DMS153 treated with DMSO at 0.1 percent for 48 hours (cell line): ENCODE data around the gene SLFN12.
"Not testable (repeated sequence)": the region's sequence is repeated elsewhere in the genome, so short reads cannot be mapped to it uniquely, and the experiment has no call there.

Source experiments
- DNase-seq: peaks from one replicate; lab custom pipeline; 2025; ENCODE audit not compliant: unreplicated experiment; lab: John Stamatoyannopoulos, UW

The SLFN12 gene

DNA sequence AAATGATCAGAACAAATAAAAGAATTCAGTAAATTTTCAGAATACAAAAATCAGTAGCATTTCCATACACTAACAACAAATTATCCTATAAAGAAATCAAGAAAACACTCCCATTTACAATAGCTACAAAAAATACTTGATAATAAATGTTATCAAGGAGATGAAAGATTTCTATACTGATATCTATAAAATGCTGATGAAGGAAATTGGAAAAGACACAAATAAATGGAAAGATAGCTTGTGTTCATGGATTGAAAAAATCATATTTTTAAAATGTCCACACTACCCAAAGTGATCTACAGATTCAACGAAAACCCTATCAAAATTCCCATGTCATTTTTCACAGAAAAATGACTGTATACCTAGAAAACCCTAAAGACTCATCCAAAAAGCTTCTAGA lies 18.1 kb downstream of the SLFN12 start:
- DNase-seq: no peak

DNA sequence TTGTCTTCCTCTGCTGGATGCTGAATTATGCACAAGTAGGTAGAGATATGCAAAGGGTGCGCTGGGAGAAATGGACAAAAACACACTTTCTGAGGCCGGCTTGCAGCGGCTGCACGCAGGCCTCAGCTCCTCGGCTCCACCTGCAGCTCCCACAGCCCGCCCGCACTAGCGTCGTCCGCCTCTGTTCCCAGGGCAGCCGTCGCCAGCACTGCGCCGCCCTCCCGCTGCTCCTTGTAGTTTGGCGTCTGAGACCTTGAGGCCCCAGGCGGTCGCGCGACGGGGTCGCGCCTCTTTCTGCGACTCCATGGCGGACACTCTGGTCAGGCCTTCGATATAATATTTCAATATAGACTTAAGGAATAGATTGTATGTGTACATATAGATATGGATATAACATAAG lies 24.8 kb downstream of the SLFN12 start:
- DNase-seq: no peak

DNA sequence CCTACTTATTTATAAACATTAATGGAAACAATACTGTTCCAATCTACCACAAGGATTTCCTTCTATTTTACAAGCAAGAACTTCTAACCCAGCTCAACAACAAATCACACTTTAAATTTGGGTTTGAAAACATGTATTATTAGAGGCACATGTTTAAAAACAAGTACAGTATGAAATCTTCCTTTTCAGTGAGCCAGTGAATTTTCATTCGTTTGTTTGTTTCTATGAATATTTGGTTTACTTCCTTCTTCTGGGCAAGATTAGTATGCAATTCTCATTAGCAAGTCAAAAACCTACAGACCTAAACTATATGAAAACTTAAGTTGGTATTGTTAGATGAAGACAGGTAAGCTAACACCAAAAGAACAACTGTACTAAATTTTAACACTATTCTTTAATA lies 25.7 kb downstream of the SLFN12 start:
- DNase-seq: no peak

DNA sequence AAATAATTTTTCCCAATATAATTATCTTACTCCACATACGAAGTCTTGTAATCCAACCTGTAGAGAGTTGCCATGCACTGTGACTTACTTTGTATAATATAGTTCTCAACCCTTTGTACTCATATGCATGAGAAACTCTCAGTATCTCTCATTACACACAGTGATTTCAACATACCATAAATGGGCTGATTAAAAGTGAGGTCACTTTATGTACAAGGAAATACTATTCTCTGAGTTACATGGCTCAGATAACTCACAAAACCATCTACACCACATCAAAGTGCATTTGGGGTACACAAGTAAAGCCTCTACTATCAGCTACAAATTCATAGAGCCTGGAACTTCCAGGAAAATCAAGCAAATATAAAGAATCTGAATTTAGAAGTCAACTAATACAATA lies 27.9 kb downstream of the SLFN12 start:
- DNase-seq: no peak

DNA sequence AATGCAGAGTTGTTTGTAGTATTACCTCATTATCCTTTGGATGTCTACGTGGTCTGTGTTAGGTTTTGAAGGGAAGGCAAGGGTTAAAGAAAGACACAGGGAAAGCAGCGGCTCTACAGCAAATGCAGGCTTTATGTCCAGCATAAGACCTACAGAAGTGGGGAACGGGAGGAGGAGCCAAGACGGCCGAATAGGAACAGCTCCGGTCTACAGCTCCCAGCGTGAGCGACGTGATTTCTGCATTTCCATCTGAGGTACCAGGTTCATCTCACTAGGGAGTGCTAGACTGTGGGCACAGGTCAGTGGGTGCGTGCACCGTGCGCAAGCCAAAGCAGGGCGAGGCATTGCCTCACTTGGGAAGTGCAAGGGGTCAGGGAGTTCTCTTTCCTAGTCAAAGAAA lies 38.5 kb downstream of the SLFN12 start:
- DNase-seq: not testable (repeated sequence)

DNA sequence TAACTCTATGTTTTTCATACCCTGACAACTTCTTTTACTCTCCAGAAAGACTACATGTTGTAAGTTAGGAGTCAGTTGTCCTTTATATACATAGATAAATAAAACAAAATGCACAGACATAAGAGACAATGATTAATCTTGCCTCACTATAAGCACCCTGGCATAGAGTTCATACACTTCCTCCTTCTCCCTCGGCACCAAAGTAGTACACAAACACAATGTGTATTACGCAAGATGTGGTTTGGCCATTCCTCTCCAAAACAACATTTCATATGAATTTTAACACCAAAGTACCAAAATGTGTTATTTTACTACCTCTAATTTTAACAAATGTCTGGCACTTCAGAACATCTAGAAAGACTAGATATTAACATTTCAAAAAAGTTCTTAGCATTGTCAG lies 41.6 kb downstream of the SLFN12 start:
- no peak for DNase-seq

DNA sequence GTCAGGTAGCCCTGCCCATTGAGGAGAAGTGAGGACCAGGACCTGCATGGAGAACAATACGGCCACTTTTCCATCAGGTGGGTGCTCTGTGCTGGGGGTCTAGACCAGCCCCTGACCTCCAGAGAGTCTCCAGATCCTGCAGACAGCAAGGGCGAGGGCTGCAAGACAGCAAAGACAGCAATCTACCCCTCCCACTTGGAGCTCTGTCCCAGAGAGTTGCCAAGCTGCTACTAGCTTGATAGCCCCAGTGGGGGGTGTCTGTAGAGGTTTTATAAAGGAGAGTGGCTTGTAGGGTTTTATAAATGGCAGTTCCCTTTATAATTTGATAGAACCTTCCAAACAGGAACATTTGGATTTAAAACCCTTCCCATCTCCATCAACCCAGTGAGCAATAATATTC lies 42.1 kb downstream of the SLFN12 start:
- no peak for DNase-seq

DNA sequence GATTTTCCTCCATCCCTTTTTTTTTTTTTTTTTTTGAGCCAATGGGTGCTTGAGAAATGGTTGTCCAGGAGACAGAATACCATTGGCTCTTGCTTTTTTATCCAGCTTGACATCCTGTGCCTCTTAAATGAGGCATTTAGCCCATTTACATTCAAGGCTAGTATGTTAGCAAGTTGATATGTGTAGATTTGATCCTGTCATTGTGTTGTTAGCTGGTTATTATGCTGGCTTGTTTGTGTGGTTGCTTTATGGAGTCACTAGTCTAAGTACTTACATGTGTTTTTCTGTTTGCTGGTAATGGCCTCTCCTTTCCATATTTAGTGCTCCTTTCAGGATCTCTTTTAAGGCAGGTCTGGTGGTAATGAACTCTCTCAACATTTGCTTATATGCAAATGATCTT lies 44.8 kb downstream of the SLFN12 start:
- no peak for DNase-seq

DNA sequence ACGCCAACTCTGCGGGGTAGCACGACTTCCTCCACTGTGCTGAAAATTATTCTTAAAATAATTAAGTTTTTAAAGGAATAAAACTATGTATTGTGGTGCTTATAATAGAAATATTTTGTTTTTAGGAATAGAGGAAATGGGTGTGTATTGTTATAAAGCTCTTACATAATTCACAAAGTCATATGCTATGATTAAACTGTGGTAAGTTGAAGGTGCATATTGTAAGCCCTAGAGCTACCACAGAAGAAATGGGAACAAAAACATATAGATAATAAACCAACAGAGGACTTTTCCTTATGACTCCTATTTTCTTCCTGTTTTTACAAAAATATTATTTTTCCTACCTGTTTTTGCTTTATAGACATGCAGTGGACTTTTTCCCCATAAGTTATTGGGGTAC lies 54.6 kb downstream of the SLFN12 start:
- no peak for DNase-seq

DNA sequence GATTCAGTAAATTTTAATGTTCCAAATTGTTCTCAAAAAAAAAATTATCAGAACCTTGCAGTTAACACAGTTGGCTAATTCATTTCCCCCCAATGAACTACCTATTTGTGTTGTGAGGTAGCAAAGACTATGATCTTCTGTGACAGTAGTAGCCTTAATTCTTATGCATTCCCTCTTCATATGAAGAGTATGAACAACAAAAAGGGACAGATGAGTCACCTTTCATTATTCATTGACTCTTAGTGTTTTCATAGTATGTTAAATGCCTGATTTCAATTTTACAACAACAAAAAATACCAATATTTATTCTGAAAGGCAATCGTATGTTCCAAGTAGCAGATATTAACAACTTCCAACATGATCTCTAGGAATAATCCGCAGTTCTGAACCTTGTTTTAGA lies 55.2 kb downstream of the SLFN12 start:
- DNase-seq: no peak

DNA sequence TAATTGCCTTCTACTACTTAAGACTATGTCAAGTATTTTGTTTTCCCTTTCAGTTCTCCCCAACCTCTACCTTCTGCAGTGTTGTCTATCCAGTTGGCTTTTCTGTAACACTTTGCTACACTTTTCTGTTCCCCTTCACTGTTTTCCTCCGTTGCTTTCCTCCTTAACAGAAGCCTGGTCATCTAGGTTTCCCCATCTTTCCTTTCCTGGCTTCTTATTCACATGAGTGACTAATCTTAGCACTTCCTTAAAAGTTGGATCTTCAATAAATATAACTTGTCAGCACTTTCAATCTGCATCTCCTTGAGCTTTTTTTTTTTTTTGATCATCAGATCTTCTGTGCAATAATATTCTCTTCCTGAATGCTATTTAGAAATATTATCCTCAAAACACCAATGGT lies 56.1 kb downstream of the SLFN12 start:
- no peak for DNase-seq

DNA sequence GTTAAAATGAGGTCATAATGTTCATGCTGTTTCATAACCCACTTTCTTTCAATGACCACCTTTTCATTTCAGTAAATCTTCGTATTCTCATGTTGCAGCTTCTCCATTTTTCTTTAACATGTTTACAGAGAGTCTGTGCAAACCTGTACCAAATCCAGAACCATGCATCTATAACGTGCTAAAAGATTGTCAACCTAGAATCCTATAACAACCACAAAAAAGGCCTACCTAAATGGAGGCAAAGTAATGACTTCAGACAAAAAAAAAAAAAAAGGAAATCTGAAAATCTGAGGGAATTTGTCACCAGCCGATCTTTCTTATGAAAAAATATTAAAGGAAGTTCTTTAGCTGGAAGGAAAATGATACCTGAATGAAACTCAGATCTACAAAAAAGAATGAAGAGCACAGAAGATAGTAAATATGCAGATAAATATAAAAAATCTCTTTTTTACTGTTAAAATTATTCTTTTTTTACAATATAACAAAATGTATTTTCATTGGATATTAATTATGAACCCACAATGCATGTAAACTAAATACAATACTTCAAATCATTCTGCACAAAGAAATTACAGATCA lies 57.4 kb downstream of the SLFN12 start:
- peak; percentile 28 for DNase-seq

DNA sequence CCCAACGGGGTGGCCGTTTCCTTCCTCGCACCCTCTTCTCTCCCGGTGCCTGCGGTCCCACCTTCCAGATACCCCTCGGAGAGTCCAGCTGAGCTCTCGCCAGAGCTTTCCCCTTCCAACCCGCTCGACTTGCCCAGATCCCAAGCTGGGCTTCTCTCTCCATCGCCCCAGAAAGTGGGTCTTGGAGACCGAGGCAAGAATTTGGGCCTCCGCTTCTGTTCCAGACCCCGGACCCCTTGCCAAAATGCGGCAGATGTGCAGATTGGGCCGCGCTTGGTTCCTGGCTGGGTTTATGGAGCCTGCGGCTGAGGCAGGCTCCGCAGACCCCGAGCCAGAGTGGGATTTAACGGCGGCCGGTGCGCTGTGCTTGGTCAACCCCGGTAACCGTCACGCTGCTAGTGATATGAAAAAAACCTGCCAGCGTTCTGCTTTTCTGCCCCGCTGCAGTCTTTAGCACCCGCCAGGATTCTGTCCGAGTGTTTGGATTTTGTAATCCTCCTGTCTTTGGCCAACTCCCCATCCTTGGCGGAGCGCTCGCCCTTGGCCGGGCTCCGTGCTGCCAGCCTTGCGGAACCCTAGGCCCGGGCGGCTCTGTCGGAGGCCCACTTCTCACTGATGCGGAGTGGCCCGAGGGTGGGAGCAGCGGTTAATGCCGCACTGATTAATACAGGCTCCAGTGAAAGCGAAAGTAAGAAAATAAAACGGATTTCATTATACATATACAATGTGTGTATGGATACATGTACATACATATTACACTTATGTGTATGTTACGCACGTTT lies 58.1 kb downstream of the SLFN12 start:
- DNase-seq: peak; percentile 67

DNA sequence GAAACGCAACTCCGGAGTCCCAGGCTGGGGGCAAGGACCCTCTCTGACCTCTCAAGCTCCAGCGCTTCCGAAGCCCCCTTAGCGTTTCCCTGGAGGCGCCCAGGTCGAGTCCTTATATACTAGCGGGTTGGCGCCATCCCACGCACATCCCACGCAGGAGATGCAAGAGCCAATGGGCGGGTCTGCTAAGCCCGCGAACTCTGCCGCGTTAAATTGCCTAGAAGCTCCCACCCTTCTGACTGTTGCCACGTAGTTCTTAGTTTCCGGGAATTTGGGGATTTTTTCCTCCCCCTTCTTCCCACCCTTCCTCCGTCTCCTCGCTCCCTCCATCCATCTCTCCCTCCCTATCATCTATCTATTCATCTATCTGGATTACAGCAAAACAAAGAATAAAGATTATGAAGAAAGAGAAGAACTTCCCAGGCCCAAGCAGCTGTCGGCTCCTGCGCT lies 58.7 kb downstream of the SLFN12 start, which contains the start of gene SLFN11:
Gene SLFN11, minus strand, starts transcription at position 88 of the 450 bp plus-strand sequence. CDS start 9,814 bp downstream, outside the sequence.
- DNase-seq: peak; percentile 93

DNA sequence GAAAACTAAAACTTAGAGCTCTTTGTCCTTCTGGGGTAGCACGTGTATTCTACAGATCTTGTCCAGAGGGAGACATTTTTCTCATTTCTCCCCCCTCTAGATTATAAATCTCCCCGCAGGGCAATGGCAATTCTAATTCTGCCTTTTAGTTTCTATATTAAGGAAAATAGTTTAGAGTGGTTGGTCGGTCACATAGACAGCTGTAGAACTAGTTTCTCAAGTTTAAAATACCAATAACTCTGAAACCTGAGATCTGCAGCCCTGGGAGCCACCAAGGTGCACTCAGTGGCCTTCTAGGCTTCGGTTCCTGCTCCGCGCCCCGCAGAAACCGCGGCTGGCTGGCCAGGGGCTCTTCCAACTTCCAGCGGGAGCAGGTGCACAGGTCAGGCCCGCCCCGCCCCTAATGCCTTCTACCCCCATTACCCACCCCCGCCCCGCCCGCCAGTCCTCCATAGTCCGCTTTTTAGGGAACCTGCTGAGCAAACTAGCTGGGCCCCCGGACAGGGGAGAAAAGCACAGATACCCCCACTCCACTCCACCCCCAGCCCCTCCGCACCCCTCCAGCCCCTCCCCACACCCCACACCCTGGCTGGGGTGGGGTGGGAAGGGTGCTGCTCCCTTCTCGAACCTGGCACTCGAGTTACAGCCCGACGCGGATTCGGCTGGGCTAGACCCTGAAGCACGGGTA lies 59.3 kb downstream of the SLFN12 start:
- DNase-seq: peak; percentile 13

DNA sequence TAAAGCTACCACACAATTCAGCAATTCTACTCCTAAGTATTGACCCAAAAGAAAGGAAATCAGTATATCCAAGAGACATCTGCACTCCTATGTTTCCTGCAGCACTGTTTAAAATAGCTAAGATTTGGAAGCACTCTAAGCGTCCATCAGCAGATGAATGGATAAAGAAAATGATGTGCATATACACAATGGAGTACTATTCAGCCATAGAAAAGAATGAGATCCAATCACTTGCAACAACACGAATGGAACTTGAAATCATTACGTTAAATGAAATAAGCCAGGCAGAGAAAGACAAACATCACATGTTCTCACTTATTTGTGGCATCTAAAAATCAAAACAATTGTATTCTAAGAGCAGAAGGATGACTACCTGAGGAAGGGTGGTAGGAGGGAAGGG lies 60.4 kb downstream of the SLFN12 start:
- no peak for DNase-seq

DNA sequence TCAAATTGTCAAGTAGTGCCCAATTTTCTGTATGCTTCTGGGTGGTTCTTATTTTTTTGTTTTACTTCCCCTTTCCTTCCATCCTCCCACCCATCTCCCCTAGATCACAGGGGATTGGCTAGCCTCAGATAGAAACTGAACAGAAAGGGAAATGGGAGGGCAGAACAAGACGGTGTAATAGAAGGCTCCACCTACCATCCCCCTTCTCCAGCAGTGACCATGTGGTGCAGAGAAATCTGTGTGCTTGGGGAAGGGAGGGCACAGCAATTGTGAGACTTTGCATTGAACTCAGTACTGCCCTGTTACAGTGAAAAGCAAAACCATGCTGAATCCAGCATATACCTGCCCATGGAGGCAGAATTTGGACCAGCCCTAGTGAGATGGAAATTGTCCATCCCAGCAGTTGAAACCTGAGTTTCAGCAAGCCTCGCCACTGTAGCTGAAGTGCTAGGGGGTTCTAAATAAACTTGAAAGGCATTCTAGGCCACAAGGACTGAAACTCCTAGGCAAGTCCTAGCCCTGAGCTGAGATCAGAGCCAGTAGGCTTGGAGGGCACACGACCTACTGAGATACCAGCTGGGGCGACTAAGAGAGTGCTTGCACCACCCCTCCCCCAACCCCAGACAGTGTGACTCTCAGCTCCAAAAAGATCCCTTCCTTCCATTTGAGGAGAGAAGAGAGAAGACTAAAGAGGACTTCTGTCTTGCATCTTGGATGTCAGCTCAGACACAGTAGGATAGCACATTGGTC lies 64.0 kb downstream of the SLFN12 start:
- no peak for DNase-seq

DNA sequence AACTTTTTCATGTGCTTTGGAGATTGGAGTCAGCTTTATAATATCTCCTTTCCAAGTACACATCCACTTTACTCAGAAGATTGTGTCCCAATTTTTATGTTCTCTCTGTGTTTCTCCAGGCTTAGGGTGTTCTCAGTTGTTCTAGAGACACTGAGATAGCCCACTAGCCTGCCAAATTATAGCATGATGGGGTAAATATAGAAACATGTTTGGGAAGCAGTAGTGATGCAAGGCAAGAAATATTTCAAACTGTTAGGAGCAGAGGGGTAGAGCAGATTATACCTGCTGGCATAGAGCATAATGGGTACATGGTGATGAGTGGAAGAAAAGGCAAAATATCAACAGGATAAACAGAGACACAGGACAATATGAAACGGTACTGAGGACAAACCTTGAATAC lies 71.3 kb downstream of the SLFN12 start:
- DNase-seq: no peak
